Peyer's patch (tissue), 4 donors: ENCODE results near the gene PPP2R5D. TPM values are rescaled to one million over a fixed set of nuclear protein-coding genes. Genes with fewer than 3 reads are reported as not detected.

Source experiments
- DNase-seq, 3 donors: peaks; one replicate each; pipeline ENCODE4 v3.0.0-alpha.2; 2017 to 2019
- H3K27ac ChIP-seq, 4 donors: fragments of 200-600 bp; sonication (generic); one replicate each; pipeline ENCODE4 v1.5.1; 2016 to 2019
- H3K27me3 ChIP-seq, 2 donors: fragments of 200-600 bp; sonication (generic); one replicate each; pipeline ENCODE4 v1.5.1; 2019
- H3K36me3 ChIP-seq, 3 donors: fragments of 200-600 bp; sonication (generic); one replicate each; pipeline ENCODE4 v1.5.1; 2016 to 2019
- H3K4me1 ChIP-seq, 4 donors: fragments of 200-600 bp; sonication (generic); one replicate each; pipeline ENCODE4 v1.5.1; 2016 to 2019
- H3K4me3 ChIP-seq, 4 donors: fragments of 200-600 bp; sonication (generic); 1 replicate in 3 of 4; 2 replicates in 1 of 4; pipeline ENCODE4 v1.5.1; 2016 to 2019; ENCODE audit warnings: mild to moderate bottlenecking in 1 of 4
- H3K9me3 ChIP-seq, 4 donors: fragments of 200-600 bp; sonication (generic); one replicate each; pipeline ENCODE4 v1.5.1; 2016 to 2019; ENCODE audit warnings: mild to moderate bottlenecking in 1 of 4
- POLR2A ChIP-seq, 2 donors: fragments of 450-650 bp; IDR thresholded peaks; one replicate each; pipeline ENCODE4 v1.5.1; 2017; ENCODE audit warnings: antibody characterized with exemption in 2 of 2, mild to moderate bottlenecking in 2 of 2, moderate library complexity in 2 of 2
- total RNA-seq, 4 donors: library from RNA; depleted of rRNA; stranded (reverse); fragments of >200 nt; gene quantifications; one replicate each; pipeline ENCODE4 v1.1.0, GENCODE V29; 2016
- TF ChIP-seq, protein P1 (sequence below), 6 experiments: fragments of 450-650 bp in 4 of 6; fragments of 200-600 bp in 2 of 6; sonication (generic) in 1 of 6; IDR thresholded peaks; one replicate each; pipeline ENCODE4 v1.5.1; 2017 to 2019; ENCODE audit warnings: antibody characterized with exemption in 6 of 6, mild to moderate bottlenecking in 3 of 6, moderate library complexity in 1 of 6

The PPP2R5D gene
- total RNA-seq, 4 donors from 2014 or later, result 84.2 to 177 (median 152) TPM

- no peak for TF ChIP-seq POLR2A (IDR thresholded peaks at IDR 0.05)
- TF ChIP-seq, protein P1, sequence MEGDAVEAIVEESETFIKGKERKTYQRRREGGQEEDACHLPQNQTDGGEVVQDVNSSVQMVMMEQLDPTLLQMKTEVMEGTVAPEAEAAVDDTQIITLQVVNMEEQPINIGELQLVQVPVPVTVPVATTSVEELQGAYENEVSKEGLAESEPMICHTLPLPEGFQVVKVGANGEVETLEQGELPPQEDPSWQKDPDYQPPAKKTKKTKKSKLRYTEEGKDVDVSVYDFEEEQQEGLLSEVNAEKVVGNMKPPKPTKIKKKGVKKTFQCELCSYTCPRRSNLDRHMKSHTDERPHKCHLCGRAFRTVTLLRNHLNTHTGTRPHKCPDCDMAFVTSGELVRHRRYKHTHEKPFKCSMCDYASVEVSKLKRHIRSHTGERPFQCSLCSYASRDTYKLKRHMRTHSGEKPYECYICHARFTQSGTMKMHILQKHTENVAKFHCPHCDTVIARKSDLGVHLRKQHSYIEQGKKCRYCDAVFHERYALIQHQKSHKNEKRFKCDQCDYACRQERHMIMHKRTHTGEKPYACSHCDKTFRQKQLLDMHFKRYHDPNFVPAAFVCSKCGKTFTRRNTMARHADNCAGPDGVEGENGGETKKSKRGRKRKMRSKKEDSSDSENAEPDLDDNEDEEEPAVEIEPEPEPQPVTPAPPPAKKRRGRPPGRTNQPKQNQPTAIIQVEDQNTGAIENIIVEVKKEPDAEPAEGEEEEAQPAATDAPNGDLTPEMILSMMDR (IDR thresholded peaks at IDR 0.05), result no peak
- peaks cover 0 to 28% (median 0%) of the 10 kb centered on the region in 3 donors for H3K36me3 ChIP-seq
- H3K9me3 ChIP-seq, result no peaks in the 10 kb centered on the region
- no peak overlapping the region for H3K4me3 ChIP-seq
- no peaks in the 10 kb centered on the region for H3K4me1 ChIP-seq
- H3K27ac ChIP-seq, result no peak overlapping the region
- H3K27me3 ChIP-seq, result no peaks in the 10 kb centered on the region
- DNase-seq, result no peak
Observed at GRCh38 chr6:42970871-42971612, 13.3 kb upstream of the PPP2R5D start.

DNA sequence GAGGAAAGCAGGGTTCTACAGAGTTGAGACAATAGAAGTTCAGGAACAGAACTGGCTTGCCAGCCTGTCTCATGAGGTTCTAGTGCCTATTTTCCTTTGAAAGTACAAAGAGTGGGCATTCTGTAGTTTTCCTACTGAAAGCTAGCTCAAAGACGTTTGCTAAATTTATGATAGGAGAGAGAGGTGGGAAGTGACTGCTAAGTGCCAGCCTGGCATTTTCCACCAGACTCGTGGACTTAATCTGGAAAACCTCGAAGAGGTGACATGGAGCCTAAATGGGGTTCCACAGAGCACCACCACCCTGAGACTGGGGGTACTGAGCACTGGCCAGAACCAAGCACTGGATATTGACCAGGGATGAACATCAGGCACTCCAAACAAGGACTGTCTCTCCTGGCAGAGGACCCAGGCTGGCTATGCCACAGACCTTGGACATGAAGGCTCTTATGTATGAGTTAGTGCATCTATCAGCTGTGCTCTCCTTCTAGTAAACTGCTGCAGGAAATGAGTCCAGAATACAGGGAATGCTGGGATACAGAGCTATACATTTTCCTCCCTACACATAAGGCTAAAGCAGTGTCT is 12.5 kb upstream of the PPP2R5D start:
- no peak overlapping the region for H3K4me3 ChIP-seq
- TF ChIP-seq POLR2A (IDR thresholded peaks at IDR 0.05), result no peak
- TF ChIP-seq, protein P1 (IDR thresholded peaks at IDR 0.05), result no peak
- H3K4me1 ChIP-seq, result no peaks in the 10 kb centered on the region
- no peak for DNase-seq
- H3K27ac ChIP-seq, result no peak overlapping the region
- H3K36me3 ChIP-seq, result peaks cover 0 to 22% (median 0%) of the 10 kb centered on the region in 3 donors
- H3K9me3 ChIP-seq, result no peaks in the 10 kb centered on the region
- no peaks in the 10 kb centered on the region for H3K27me3 ChIP-seq

DNA sequence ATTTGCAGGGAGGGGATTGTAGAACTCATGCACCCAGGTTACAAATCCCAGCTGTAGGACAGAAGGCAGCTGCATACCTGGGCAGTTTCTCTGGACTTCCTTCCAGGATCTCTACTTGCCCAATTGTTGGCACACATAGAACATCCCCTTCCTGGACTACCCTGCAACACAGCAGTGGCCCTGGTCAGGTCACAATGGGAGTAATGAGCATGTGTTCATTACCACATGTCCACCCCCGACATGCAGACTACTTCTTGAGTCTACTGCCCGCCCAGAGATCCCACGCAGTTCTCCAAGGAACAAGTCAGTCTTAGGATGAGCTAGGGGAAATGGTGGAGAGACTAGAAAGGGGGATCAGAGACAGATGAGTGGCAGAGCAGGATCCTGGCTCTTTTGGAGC is 10.4 kb upstream of the PPP2R5D start:
- no peaks in the 10 kb centered on the region for H3K27me3 ChIP-seq
- no peak for DNase-seq

GRCh38 chr6:42974919-42975505 is 9.4 kb upstream of the PPP2R5D start:
- peaks cover 0 to 12% (median 7%) of the 10 kb centered on the region in 4 donors for H3K4me1 ChIP-seq
- no peak overlapping the region for H3K27ac ChIP-seq
- H3K36me3 ChIP-seq, result no peaks in the 10 kb centered on the region
- no peak for TF ChIP-seq POLR2A (IDR thresholded peaks at IDR 0.05)
- TF ChIP-seq, protein P1 (IDR thresholded peaks at IDR 0.05), result no peak
- no peak overlapping the region for H3K4me3 ChIP-seq
- H3K27me3 ChIP-seq, result no peaks in the 10 kb centered on the region
- no peaks in the 10 kb centered on the region for H3K9me3 ChIP-seq
- no peak for DNase-seq

More for the DNA sequence above, 10.4 kb upstream of the PPP2R5D start:
- Histone ChIP-seq H3K9me3 (no peaks in the 10 kb centered on the region), H3K36me3 (peaks cover 0 to 4% (median 0%) of the 10 kb centered on the region in 3 donors), H3K4me1 (peaks cover 0 to 5% (median 5%) of the 10 kb centered on the region in 4 donors), H3K4me3 (no peak overlapping the region), H3K27ac (no peak overlapping the region)
- TF ChIP-seq, protein P1 (IDR thresholded peaks at IDR 0.05), result no peak
- no peak for TF ChIP-seq POLR2A (IDR thresholded peaks at IDR 0.05)

DNA sequence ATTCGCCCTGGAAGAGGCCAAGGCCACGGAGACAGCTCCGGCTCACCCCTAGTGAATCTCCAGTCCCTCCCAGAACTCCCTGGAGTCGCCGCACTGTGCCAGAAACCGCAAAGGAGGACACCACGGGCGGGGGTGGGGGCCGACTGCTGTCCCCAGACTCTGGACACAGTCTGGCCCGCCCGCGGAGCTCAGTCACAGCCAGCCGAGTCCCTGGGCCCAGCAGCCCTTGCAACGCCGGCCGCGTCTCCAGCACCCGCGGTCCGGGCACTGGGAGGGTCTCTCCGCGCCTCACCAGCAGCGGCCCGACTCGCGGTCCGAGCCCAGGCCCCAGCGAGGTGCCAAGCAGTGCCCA is 5.9 kb upstream of the PPP2R5D start:
- H3K36me3 ChIP-seq, result no peaks in the 10 kb centered on the region
- peaks cover 0 to 14% (median 7%) of the 10 kb centered on the region in 4 donors for H3K4me1 ChIP-seq
- DNase-seq, result peak in 2 of 3 donors; percentile 68 to 73
- no peaks in the 10 kb centered on the region for H3K9me3 ChIP-seq
- H3K27ac ChIP-seq, result peak overlapping the region; percentile 84 to 97 (median 94)
- H3K4me3 ChIP-seq, result peak overlapping the region; percentile 88 to 96 (median 94)
- no peaks in the 10 kb centered on the region for H3K27me3 ChIP-seq
- TF ChIP-seq, protein P1 (IDR thresholded peaks at IDR 0.05), result no peak
- no peak for TF ChIP-seq POLR2A (IDR thresholded peaks at IDR 0.05)
